Activated T-helper 1 cell treated with anti-CD3 and anti-CD28 coated beads, Interleukin-2, amount 50 U/mL, for 16 hours (primary cell): ENCODE data around the gene MAML3.

Source experiments
- DNase-seq, 2 donors: peaks; one replicate each; pipeline ENCODE4 v3.0.0-alpha.2; 2020; ENCODE audit warnings: low read depth in 1 of 2, low spot score in 1 of 2

Gene MAML3

DNA sequence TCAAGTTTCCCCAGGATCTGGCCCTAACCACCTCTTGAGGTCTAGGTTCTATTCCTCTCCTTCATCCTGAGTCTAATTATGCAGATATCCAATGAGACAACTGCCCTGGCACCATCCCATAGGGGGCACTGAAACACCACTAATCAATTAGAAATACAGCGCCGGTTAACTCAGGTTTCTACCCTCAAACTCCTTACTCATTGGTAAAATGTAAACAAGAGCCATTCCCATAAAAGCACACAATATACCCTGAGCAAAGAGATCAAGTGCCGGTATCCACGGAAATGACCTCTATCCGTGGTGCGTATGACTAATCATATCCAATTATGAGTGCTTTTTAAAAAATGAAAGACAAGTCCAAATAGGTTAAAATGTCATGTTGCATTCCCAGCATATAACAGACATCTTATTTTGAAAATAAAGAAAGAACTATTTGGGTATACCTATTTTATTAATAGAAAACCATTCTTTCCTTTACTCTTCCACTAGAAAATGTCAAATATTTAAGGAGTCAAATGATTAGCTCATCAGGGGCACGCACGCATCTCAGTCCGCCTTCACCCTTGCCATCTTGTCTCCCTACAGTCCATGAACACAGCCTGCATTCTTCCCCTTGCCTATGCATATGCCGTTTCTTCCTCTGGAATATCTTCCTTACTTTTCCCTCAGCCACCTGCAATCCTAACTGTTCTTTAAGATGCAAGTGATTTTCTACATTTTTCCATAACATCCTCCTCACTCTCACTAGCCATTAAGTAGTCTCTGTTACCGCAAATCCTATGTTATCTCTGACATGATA is 141.1 kb downstream of the MAML3 start:
- DNase-seq: peak; percentile 3 to 18

DNA sequence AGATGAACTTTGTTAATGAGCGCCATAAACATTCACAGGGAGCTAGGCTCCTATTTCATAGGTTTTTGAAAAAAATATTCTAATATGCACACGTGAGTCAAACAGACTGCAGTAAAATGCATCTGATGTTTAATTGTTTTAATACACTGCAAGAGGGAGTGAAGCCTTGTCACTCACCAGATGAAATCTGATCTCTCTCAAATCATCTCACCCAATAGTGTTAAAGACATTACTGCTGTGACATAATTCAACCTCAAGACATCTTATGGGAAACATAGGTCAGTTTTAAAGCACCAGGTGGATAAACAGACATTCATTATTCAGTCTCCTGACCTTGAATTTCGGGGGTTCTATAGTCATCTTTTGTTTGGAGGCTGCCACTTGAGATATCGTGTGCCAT is 148.3 kb downstream of the MAML3 start:
- DNase-seq: no peak

DNA sequence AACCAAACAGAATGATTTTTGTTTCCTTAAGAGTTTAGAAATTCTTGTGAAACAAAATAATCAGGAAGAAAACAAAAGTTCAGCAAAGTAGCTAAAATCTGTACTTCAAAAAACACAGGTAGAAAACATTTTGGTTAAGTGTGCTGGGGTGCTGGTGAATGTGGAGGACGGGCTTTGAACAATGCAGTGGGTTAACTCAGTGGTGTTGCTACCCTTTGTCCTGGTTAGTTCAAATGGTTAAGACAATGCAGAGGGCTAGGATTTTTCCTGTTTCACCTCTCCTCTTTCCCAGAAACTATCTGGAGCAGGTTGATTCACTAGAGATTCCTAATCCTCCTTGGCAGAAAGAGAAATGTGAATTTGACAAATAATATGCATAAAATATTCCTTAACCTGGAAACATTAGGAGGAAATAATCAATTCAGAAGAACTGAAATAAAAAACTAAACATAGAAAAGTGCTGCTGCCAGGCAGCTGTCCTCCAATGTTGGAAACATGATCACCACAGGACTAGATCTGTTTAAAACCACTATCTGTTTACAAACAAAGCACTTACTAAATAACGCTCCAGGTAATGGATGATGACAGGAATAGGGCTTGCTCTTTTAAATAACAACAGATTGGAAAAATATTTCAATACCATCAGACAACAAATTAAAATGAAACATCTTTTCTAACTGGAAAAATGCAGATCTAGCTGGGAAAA is 148.9 kb downstream of the MAML3 start:
- no peak for DNase-seq

DNA sequence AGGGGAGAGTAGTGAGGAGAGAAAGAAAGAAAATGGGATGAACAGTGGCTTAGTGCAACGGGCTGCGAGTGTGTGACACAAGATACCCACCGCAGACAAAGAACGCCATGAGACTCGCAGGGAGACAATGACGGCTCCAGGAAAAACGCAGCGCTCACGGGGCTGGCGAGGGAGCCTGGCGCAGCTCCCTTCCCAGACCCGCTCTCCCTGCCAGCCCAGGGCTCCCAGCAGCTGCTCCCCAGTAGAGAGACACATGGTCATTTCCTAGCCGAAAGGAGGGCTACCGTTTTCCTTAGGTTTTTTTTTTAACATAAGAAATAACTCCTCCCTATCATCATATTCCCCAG is 149.5 kb downstream of the MAML3 start:
- DNase-seq: no peak

DNA sequence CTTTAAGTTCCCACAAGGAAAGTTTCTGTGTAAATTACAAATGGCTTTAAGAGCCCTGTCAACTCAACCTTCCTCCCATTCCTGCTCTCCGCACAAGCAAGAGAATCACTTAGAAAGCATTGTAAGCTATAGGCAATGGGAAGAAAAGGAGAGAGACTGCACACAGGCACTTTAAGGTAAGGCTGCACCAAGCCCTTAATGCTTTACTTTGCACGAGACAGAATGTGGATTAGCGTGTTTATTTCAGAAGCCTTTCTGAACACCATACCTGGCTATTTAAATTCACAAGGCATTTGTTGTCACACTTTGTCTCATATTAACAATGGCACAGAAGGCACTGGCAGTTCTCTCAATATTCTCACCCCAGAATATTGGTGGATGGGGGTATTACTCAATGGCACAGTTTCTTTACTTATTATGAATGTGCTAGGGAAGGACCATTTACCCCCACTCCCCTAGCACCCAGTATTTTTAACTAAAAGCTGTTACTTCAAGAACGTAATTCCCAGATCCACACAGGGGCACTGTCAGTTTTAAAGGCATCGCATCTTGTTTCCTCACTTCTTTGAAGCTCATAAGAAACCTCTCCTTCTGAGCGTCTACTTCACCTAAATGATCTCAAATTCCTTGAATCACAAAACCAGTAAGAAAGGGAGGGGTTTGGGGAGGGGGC is 150.0 kb downstream of the MAML3 start:
- no peak for DNase-seq

DNA sequence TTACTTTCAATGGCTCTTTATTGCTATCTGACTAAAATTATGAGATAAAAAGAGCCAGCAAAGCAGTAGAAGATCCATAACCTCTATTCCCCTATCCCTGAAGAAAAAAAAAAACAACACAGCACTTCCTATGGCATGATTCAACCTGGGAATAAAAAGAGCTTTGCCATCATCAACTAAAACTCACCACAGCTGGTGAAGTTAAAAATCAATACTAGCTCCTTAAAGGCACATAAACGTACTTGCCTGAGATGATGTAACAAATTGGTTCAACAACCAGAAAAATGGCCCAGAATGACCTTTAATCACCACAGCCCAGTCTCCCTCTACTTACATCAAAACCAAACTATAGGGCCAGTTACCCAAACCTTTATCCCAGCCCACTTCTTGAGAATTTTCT is 153.8 kb downstream of the MAML3 start:
- no peak for DNase-seq

DNA sequence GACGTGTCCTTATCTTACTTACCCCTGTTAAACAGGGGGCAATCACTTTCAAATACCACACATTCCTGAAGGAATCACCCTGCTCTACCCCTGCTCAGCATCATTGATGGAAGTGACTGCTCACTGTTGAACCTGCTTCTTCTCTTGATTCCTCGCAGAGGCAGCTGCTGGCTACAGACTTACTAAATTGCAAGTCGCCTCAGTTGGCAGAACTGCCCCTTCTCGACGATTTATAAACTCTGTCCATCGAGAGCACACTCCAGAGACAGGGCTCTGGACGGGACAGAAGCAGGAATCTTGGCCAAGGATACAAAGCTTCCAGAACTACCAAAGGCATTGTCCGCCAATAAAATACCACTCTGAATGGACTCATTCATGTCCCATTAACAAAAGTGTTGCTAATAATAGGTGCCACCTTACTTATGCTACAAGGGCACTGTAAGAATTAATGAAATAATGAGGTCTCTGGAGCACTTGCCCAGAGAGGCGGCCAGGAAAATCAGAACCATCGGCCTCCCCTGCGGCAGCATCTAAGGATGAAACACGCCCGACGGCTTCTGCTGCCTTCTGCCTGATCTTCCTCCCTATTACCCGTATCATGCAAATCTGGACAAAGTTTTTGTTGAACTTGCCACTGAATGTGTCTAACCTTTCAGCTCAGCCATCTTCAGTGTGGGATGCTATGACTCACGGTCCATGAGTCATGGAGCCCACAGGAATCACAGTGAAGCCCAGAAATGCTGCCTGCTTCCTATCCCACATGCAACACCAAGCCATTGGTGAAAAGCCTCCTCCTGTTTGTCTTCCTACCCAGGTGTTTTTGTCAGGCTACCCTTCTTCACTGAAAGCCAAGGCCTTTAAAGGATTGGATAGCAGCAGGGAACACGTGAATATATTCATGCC is 164.9 kb downstream of the MAML3 start:
- DNase-seq: no peak

DNA sequence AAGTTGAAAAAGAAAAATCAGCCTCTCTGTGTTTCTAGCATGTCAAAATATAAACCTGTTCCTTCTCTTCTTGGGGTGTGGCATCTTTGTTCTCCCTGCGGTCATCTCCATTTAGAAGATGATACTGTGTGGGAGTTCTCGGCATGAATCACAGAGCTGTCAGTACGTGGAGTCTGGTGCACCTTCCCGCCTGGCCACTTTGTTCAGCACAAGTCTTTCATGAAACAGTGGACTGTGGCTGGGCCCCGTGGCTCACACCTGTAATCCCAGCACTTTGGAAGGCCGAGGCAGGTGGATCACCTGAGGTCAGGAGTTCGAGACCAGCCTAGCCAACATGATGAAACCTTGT is 166.5 kb downstream of the MAML3 start:
- no peak for DNase-seq

DNA sequence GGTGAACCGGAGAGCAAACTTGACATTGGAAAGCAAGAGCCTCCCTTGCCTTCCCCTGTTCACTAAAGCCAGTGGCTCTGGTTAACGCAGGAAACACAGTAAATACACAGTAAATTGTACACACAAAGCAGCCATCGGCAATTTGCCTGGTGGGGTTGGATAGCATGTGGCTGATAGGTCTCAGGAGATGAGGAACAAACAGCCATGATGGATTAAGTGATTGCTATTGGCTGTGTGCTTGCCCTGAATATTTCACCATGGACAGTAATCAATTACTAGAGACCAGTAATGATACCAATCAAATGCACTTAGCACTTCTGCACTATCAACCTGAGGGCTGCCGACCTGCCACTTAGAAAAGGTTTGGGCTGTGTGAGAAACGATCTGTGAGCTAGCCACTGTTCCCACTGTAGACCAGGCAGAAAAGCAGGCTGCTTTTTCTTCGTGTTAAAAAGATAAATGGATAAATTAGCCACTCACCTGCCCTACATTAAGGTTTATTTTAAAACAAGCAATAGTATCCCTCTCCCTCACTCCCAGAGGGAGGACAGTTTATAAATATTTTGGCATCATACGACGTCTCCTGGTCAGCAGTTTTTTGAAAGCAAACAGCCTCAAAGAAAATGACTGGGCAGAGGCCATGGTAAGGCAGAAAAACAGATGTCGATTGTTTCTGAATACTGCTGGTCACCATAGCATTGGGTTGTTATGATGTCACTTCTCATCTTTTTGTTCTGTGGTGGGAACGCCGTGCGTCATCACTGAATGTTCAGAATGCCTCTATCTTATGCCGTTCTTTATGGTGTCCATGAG is 167.1 kb downstream of the MAML3 start:
- no peak for DNase-seq

DNA sequence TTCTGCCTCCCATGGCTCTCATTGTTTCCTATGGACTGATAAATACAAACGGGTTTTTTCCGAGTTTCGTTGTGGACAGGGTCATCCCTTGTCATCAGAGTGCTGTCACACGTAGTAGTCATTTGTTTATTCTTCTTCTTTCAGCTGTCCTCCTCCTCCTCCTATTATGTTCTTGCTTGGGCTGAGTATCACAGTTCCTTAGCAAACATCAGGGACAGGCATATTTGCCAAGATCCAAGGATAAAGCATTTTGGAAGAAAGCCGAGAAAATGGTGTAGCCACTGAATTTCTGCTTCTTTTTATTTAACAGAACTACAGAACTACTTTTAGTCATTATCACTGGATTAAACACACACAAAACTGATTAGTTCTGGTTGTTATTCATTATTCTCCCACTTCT is 167.9 kb downstream of the MAML3 start:
- no peak for DNase-seq

DNA sequence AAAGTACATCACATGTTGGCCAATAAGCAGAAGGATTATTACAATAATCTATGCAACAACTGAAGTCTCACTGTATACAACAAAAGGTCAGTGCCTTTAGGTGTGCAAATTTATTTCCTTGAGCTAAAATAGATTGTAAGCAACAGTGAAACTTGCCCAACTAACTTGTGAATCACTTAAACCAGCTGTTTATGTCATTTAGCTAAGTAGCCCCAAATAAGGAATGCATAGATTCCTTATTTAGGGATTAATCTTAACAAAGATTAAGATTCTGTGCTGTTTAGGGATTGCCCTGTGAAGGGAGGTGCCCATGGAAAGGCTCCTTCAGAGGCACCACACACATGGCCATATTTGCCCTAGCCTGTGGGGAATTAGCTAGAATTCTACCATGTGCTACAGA is 168.6 kb downstream of the MAML3 start:
- no peak for DNase-seq

DNA sequence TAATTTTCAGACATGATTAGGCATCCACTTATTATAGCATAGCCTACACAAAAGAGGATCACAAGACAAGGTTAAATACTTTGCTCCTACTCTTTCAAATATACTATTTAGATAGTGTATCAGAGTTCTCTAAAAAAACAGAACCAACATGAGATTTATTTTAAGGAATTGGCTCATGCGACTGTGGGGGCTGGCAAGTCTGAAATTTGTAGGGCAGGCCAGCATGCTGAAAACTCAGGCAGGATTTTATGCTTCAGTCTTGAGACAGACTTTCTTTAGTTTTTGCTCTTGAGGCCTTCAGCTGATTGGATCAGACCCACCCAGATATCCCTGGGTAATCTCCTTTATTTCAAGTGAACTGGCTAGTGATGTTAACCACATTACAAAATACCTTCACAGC is 169.5 kb downstream of the MAML3 start:
- DNase-seq: no peak

DNA sequence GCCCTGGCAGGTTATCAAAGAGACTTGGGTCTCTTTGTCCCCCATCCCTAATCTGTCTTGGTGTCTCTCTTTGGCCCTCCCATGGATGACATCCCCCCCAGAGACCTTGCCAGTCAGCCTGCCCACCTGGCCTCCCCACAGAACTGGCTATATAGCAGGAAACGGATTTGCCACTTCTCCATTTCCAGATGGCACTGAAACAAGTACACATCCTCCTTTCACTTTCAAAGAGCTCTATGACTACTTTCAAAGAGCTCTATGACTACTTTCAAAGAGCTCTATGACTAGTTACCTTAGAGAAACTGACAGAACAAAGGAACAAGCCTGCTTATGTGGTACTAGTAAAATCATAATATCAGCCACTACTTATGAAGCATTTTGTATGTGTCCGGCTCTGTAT is 175.3 kb downstream of the MAML3 start:
- DNase-seq: no peak

DNA sequence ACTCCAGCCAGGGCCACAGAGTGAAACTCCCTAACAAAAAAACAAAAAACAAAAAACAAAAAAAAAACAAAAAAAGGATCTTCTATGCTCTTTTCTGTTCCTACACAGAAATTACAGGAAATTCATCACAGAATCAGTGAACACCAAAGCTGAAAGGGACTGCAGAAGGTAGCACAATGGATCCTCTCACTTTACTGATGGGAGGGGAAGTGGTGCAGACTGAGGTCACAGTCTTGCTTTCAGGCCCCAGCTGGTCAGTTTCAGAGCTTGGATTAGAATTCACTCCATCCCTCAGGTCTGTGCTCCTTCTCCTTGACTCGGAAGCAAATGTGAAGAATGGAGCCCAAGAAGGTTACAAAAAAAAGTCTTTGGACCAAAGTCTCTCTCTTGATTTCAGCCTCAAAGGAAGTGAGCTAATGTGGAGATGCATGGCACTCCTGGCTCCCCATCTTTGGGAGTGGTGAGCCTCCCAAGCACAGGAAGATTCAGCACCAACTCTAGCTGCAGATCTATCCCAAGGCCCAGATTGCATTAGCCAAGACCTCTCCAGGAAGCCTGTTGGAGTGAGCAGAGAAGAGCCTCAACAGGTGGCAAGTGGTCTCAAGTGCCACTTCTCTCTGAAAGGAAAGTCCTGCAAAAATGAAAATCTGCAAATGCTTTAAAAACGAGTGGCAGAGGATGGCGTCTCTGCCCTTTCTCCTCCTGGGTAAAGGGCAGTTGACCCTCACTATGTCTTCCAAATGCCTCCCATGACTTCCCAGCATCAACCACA is 176.0 kb downstream of the MAML3 start:
- no peak for DNase-seq

DNA sequence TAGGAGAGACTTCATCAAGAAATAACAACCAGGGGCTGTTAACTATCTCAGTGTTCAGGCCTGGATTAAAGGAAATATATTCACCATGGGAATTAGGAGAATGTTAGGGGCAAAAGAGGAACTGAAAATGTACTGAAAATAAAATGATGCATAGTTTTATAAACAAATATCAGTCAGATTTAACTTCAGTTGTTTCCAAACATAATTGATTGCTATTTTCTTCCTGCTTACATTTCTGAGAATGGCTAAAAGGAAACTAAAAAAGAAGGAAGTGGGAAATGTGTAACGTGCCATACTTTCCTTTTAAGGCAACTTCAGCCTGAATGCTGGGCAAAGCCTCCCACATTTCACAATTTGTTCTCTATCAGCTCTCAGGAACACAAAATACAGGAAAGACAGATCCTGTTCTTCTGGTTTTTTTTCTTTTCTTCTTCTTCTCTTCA is 178.1 kb downstream of the MAML3 start:
- no peak for DNase-seq

DNA sequence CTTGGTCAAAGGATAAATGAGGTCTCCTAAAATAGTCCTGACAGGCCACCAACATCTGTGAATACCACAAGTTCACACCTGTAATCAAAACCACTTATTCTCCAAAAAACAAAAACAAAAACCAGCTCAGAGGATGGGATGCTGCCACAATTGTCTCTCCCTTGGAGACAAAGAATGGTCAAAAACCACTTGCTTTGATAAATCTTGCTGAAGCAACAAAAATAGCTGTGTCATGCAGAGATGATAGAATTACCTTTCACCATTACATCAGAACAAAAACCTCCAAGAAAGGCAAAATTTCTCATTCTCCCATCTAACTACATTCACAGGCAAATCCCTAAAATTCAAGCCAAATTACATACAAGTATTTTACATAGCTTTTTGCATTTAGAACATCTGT is 180.4 kb downstream of the MAML3 start:
- DNase-seq: no peak

DNA sequence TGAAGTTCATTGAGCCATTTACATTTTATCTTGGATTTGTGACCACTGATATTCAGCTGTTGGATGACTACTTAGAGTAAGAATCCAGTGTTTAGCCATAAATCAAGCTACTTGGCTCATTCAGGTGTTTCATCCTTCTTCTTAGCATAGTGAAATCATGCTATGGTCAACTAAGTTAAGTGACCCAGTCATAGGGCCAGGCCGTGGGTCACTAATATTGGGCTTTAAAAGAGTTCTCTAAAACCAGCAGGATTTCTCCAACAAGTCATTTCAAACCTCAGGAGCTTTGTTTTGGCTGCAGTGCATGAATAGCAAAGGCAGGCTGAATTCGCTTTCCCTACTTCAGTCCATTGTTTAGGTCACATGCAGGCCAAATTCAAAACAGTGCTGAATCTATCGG is 181.0 kb downstream of the MAML3 start:
- no peak for DNase-seq

DNA sequence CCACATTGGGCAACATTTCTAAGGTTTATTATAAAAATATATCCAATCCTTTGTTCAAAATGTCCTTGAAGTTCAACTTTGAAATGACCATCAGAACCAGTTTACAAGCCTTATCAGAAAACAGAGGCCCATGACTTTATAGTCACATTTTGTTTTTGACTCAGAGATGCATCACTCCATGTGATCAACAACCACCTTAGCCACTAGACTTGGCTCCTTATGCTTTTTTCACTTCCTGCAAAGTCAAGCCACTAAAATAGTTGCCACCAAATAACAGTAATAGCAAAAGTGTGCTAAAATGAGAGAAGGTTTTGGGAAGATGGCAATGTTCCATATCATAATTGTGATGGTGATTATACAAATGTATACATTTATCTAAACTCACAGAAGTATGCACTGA is 181.7 kb downstream of the MAML3 start:
- DNase-seq: no peak

DNA sequence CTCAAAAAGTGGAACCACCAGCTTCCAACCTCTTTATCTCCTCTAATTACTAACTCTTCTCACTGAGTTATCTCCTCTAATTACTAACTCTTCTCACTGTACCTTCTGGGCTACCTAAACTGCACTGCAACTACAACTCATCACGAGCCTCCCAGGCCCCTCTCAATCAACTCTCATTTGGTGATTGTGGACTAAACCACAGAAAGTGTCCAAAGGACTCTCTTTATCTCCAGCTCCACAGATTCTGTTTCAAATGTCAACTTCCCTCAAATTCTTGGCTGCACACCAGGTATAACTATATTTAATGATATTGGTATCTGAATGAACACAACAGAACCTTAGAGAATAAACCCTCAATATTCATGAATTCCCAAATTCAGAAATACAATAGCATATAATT is 182.9 kb downstream of the MAML3 start:
- DNase-seq: no peak
